HepG2 (cell line): ENCODE measurements around the gene STARD13. TPM values are rescaled to one million over a fixed set of nuclear protein-coding genes. Genes with fewer than 3 reads are reported as not detected.

Experiments used
- ATAC-seq: fragments of 200-7000 bp; cut with Tn5 transposase; 3 replicates; pipeline ENCODE4 v1.9.1; 2020; ENCODE audit warnings: mild to moderate bottlenecking, moderate library complexity
- BruUV-seq: library from RNA; stranded (reverse); fragments of 400-500 nt; replicated peaks from 2 replicates; lab custom pipeline; 2021; lab: Mats Ljungman, UMichigan
- CTCF ChIA-PET: fragments of 300-600 bp; formaldehyde crosslinking; extraction: SDS; loops from one replicate; lab custom pipeline; 2021; ENCODE audit warnings: low total read pairs, inconsistent platforms, low intra/inter-chr PET ratio; lab: Yijun Ruan, JAX
- POLR2A ChIA-PET: fragments of 350-600 bp; sonication (Branson Sonifier 250); formaldehyde crosslinking; loops from one replicate; lab custom pipeline; 2020; ENCODE audit warnings: antibody characterized with exemption, inconsistent platforms; lab: Yijun Ruan, JAX
- DNase-seq: peaks from one replicate; pipeline ENCODE4 v3.0.0-alpha.2; 2015; ENCODE audit warnings: low spot score
- FAIRE-seq: peaks from 3 replicates; lab custom pipeline; 2011; peaks lifted over from hg19 to GRCh38; lab: Jason Lieb, UNC
- H2AFZ ChIP-seq: one replicate; pipeline ENCODE4 v1.6.1; 2011; ENCODE audit warnings: low read length, inconsistent platforms
- H3K27ac ChIP-seq: fragments of 300-600 bp; 3 replicates; pipeline ENCODE4 v1.8.0; 2011; ENCODE audit warnings: mixed run types, mild to moderate bottlenecking, mixed read lengths, low read length, inconsistent platforms; ENCODE audit not compliant: insufficient read depth; ENCODE audit errors: extremely low read length
- H3K27me3 ChIP-seq, 2 experiments: fragments of 200-600 bp in 1 of 2; 2 replicates in 1 of 2; 3 replicates in 1 of 2; pipeline versions ENCODE4 v1.6.0 to v1.8.0; 2011; ENCODE audit warnings: low read length in 2 of 2, mild to moderate bottlenecking in 2 of 2, moderate library complexity in 2 of 2, inconsistent platforms in 1 of 2; ENCODE audit not compliant: insufficient read depth in 2 of 2, control insufficient read depth in 1 of 2
- H3K36me3 ChIP-seq, 2 experiments: fragments of 200-600 bp in 1 of 2; replicated peaks in 1 of 2; 2 replicates in 1 of 2; 3 replicates in 1 of 2; pipeline versions ENCODE4 v1.5.1 to v1.8.0; 2011; ENCODE audit warnings: low read length in 2 of 2, inconsistent platforms in 1 of 2; ENCODE audit not compliant: insufficient read depth in 2 of 2, control insufficient read depth in 1 of 2
- H3K4me1 ChIP-seq: 2 replicates; pipeline ENCODE4 v1.5.1; 2012; ENCODE audit warnings: low read length, inconsistent platforms; ENCODE audit not compliant: insufficient read depth
- H3K4me2 ChIP-seq: 2 replicates; pipeline ENCODE4 v1.6.0; 2011; ENCODE audit warnings: low read depth, low read length, inconsistent platforms
- H3K4me3 ChIP-seq, 3 experiments: fragments of 200-600 bp in 1 of 3; sonication (generic), shearing (Covaris generic) in 1 of 3; replicated peaks in 1 of 3; 2 replicates each; pipeline ENCODE4 v1.5.1; 2011 to 2016; ENCODE audit warnings: low read length in 3 of 3, inconsistent platforms in 2 of 3, low read depth in 2 of 3, mild to moderate bottlenecking in 2 of 3, control low read depth in 1 of 3, mixed read lengths in 1 of 3; ENCODE audit not compliant: insufficient read depth in 1 of 3
- H3K79me2 ChIP-seq: one replicate; pipeline ENCODE4 v1.6.1; 2011; ENCODE audit warnings: low read length, inconsistent platforms; ENCODE audit not compliant: insufficient read depth
- H3K9ac ChIP-seq: 2 replicates; pipeline ENCODE4 v1.6.0; 2011; ENCODE audit warnings: mild to moderate bottlenecking, low read depth, low read length, inconsistent platforms; ENCODE audit not compliant: insufficient read depth
- H3K9me3 ChIP-seq: 2 replicates; pipeline ENCODE4 v1.5.1; 2012; ENCODE audit warnings: mild to moderate bottlenecking, low read length
- H4K20me1 ChIP-seq: 2 replicates; pipeline ENCODE4 v1.6.0; 2011; ENCODE audit warnings: inconsistent platforms, mild to moderate bottlenecking, low read length, moderate library complexity; ENCODE audit not compliant: insufficient read depth
- CREBL2 ChIP-seq: sonication (generic); formaldehyde crosslinking; IDR thresholded peaks from 2 replicates; pipeline ENCODE4 v1.8.1; 2023; ENCODE audit warnings: missing genetic modification reagents, mild to moderate bottlenecking, borderline replicate concordance
- FOXO1 ChIP-seq: sonication (generic); formaldehyde crosslinking; IDR thresholded peaks from 2 replicates; pipeline ENCODE4 v1.4.0; 2020; ENCODE audit warnings: missing genetic modification reagents
- KLF9 ChIP-seq: IDR thresholded peaks from 2 replicates; pipeline ENCODE4 v1.6.1; 2016; ENCODE audit warnings: low read depth
- PBX2 ChIP-seq: IDR thresholded peaks from 2 replicates; pipeline ENCODE4 v1.6.1; 2016; ENCODE audit warnings: control low read depth
- PCBP2 ChIP-seq: fragments of 200-400 bp; formaldehyde crosslinking; optimal IDR thresholded peaks from 2 replicates; pipeline ENCODE3; 2018; ENCODE audit warnings: low read length, low read depth; ENCODE audit not compliant: poor library complexity, severe bottlenecking
- PHF21A ChIP-seq: sonication (generic); formaldehyde crosslinking; IDR thresholded peaks from 2 replicates; pipeline ENCODE4 v1.5.0; 2020; ENCODE audit warnings: mild to moderate bottlenecking, missing genetic modification reagents
- RARG ChIP-seq: sonication (generic); formaldehyde crosslinking; IDR thresholded peaks from 2 replicates; pipeline ENCODE4 v1.4.0; 2020; ENCODE audit warnings: low read depth, mild to moderate bottlenecking, missing genetic modification reagents
- SYNCRIP ChIP-seq: fragments of 200-400 bp; formaldehyde crosslinking; IDR thresholded peaks from 2 replicates; pipeline ENCODE4 v1.6.1; 2018; ENCODE audit warnings: mild to moderate bottlenecking, low read depth, low read length; ENCODE audit not compliant: insufficient read depth
- TAF15 ChIP-seq: fragments of 200-400 bp; formaldehyde crosslinking; IDR thresholded peaks from one replicate; pipeline ENCODE4 v1.6.1; 2018; ENCODE audit warnings: mild to moderate bottlenecking, low read depth, low read length; ENCODE audit not compliant: poor library complexity, severe bottlenecking
- THYN1 ChIP-seq: sonication (generic); formaldehyde crosslinking; IDR thresholded peaks from 2 replicates; pipeline ENCODE4 v1.8.1; 2023; ENCODE audit warnings: low read depth, mild to moderate bottlenecking, moderate library complexity, missing genetic modification reagents, borderline replicate concordance
- ZNF224 ChIP-seq: sonication (generic); formaldehyde crosslinking; IDR thresholded peaks from 2 replicates; pipeline ENCODE4 v1.5.0; 2020; ENCODE audit warnings: mild to moderate bottlenecking, missing genetic modification reagents
- ZNF510 ChIP-seq: sonication (generic); formaldehyde crosslinking; IDR thresholded peaks from 2 replicates; pipeline ENCODE4 v1.4.0; 2020; ENCODE audit warnings: low read depth, mild to moderate bottlenecking, missing genetic modification reagents
- ZNF563 ChIP-seq: sonication (generic); formaldehyde crosslinking; IDR thresholded peaks from 2 replicates; pipeline ENCODE4 v1.8.0; 2022; ENCODE audit warnings: mild to moderate bottlenecking, moderate library complexity, missing genetic modification reagents
- ZNF564 ChIP-seq: sonication (generic); formaldehyde crosslinking; IDR thresholded peaks from 2 replicates; pipeline ENCODE4 v1.8.1; 2023; ENCODE audit warnings: mild to moderate bottlenecking, missing genetic modification reagents
- ZNF619 ChIP-seq: sonication (generic); formaldehyde crosslinking; IDR thresholded peaks from 2 replicates; pipeline ENCODE4 v1.4.0; 2020; ENCODE audit warnings: mild to moderate bottlenecking, missing genetic modification reagents
- ZNF83 ChIP-seq: sonication (generic); formaldehyde crosslinking; IDR thresholded peaks from 2 replicates; pipeline ENCODE4 v1.4.0; 2020; ENCODE audit warnings: missing genetic modification reagents, mild to moderate bottlenecking, borderline replicate concordance
- ZNF883 ChIP-seq: sonication (generic); formaldehyde crosslinking; IDR thresholded peaks from 2 replicates; pipeline ENCODE4 v1.5.1; 2020; ENCODE audit warnings: mild to moderate bottlenecking, missing genetic modification reagents; ENCODE audit errors: not compliant biosample characterization
- in situ Hi-C: cut with HindIII; loops from 2 replicates; pipeline ENCODE4 v1.10.0; 2017; ENCODE audit warnings: low pct_unique_long_range_greater_than_20kb; ENCODE audit not compliant: extremely low pct_ligation_motif_present
- intact Hi-C: fragments of 100-400 bp; cut with micrococcal nuclease; formaldehyde crosslinking; loops from one replicate; pipeline ENCODE4 v1.10.0; 2022; ENCODE audit not compliant: unreplicated experiment
- polyA plus RNA-seq, 8 experiments: library from polyadenylated mRNA; depleted of rRNA in 3 of 8; stranded (reverse) in 7 of 8; unstranded in 1 of 8; fragments of >200 nt; fragmentation: Illumina TruSeq in 4 of 8; extraction: Trizol in 4 of 8; gene quantifications; 2 replicates each; pipeline versions ENCODE4 v1.2.1 to v1.2.3, GENCODE V29; 2011 to 2016; ENCODE audit warnings: low read depth in 4 of 8, missing spikeins in 1 of 8, mixed read lengths in 1 of 8; ENCODE audit not compliant: insufficient read depth in 1 of 8
- total RNA-seq, 5 experiments: library from RNA; depleted of rRNA; stranded (reverse); fragments of >200 nt; fragmentation: Illumina TruSeq; extraction: Trizol; gene quantifications; 2 replicates each; pipeline ENCODE4 v1.2.3, GENCODE V29; 2016; ENCODE audit warnings: low read depth in 1 of 5
- TF ChIP-seq, protein P1 (sequence below): sonication (generic); formaldehyde crosslinking; IDR thresholded peaks from 2 replicates; pipeline ENCODE4 v1.8.1; 2022; ENCODE audit warnings: low read depth, mild to moderate bottlenecking, missing genetic modification reagents
- TF ChIP-seq, protein P2 (sequence below): sonication (generic); formaldehyde crosslinking; IDR thresholded peaks from 2 replicates; pipeline ENCODE4 v1.4.0; 2020; ENCODE audit warnings: missing genetic modification reagents
- TF ChIP-seq, protein P3 (sequence below): sonication (generic); formaldehyde crosslinking; IDR thresholded peaks from 2 replicates; pipeline ENCODE4 v1.8.1; 2023; ENCODE audit warnings: mild to moderate bottlenecking, missing genetic modification reagents, borderline replicate concordance

Gene STARD13
- total and polyA plus RNA-seq, 2 of the 13 experiments (the other 11 are each of a cell fraction or from before 2014, with no cell fraction given), result 12.8 to 14.3 TPM

DNA sequence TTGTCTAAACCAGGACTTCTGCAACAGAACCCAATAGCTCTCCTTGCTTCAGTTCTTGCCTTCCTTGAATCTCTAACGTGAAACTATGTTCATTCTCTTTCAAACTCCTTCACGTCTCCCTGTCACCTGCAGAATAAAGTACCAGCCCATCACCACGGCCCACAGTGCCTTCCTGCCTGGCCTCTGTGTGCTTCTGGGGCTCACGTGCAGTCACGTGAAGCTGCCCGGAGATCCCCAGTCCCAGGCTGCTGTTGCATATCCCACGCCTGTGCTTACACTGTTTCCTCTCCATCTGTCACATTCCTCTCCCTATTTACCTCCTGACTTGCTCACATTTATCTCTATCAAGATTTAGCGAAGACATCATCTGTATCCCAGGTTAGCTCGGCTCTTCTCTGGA lies 102.8 kb downstream of the STARD13 start (continued):
- TF ChIP-seq, protein P1, sequence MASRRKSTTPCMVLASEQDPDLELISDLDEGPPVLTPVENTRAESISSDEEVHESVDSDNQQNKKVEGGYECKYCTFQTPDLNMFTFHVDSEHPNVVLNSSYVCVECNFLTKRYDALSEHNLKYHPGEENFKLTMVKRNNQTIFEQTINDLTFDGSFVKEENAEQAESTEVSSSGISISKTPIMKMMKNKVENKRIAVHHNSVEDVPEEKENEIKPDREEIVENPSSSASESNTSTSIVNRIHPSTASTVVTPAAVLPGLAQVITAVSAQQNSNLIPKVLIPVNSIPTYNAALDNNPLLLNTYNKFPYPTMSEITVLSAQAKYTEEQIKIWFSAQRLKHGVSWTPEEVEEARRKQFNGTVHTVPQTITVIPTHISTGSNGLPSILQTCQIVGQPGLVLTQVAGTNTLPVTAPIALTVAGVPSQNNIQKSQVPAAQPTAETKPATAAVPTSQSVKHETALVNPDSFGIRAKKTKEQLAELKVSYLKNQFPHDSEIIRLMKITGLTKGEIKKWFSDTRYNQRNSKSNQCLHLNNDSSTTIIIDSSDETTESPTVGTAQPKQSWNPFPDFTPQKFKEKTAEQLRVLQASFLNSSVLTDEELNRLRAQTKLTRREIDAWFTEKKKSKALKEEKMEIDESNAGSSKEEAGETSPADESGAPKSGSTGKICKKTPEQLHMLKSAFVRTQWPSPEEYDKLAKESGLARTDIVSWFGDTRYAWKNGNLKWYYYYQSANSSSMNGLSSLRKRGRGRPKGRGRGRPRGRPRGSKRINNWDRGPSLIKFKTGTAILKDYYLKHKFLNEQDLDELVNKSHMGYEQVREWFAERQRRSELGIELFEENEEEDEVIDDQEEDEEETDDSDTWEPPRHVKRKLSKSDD, result no peak
- TF ChIP-seq CREBL2 (CRISPR knock-in tag) (no peak), PHF21A (CRISPR knock-in tag) (no peak)

DNA sequence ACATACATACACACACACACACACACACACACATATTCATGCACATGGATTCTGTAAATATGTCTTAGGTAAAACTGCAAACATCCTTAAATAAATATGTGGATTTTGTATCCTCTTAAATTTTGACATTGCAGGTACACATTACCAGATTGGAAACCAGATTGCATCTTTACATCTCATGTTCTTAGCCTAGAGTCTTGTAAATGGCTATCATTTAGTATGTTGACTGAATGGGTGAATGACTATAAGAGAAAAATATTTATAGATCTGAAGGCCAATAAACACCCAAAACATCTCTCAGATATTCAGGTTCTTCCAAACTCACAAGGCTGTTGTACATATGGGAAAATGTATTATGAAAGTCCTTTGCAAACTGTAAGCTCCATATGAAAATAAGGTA lies 104.3 kb downstream of the STARD13 start:
- intact Hi-C loops (no loop called here), in situ Hi-C loops (no loop called here)
- Histone ChIP-seq H3K4me2 (no peak overlapping the region), H3K4me1 (peaks cover 28% of the 10 kb centered on the region), H3K27ac (no peak overlapping the region), H3K79me2 (no peaks in the 10 kb centered on the region), H4K20me1 (no peaks in the 10 kb centered on the region), H3K9me3 (no peaks in the 10 kb centered on the region), H3K36me3 (peaks cover 0 to 1% of the 10 kb centered on the region in 2 experiments; a peak in 2 of 5 replicates), H3K4me3 (no peak overlapping the region), H3K27me3 (no peaks in the 10 kb centered on the region), H3K9ac (no peak overlapping the region), H2AFZ (no peak overlapping the region)
- FAIRE-seq (no peak), DNase-seq (no peak), ATAC-seq (no peak)
- no TSS peak for BruUV-seq
- POLR2A ChIA-PET, result no interaction called here
- CTCF ChIA-PET, result no interaction called here
- TF ChIP-seq TAF15 (no peak), ZNF563 (no peak), ZNF883 (no peak), THYN1 (no peak), PBX2 (no peak), ZNF224 (no peak), ZNF83 (CRISPR knock-in tag) (no peak), RARG (no peak), PCBP2 (no peak), ZNF619 (CRISPR knock-in tag) (no peak), FOXO1 (CRISPR knock-in tag) (no peak), ZNF510 (no peak), ZNF564 (CRISPR knock-in tag) (no peak), KLF9 (CRISPR knock-in tag) (no peak), SYNCRIP (no peak)
- TF ChIP-seq, protein P2, sequence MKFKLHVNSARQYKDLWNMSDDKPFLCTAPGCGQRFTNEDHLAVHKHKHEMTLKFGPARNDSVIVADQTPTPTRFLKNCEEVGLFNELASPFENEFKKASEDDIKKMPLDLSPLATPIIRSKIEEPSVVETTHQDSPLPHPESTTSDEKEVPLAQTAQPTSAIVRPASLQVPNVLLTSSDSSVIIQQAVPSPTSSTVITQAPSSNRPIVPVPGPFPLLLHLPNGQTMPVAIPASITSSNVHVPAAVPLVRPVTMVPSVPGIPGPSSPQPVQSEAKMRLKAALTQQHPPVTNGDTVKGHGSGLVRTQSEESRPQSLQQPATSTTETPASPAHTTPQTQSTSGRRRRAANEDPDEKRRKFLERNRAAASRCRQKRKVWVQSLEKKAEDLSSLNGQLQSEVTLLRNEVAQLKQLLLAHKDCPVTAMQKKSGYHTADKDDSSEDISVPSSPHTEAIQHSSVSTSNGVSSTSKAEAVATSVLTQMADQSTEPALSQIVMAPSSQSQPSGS (CRISPR knock-in tag), result no peak
- TF ChIP-seq, protein P3, sequence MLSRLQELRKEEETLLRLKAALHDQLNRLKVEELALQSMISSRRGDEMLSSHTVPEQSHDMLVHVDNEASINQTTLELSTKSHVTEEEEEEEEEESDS (CRISPR knock-in tag), result no peak
